Naive thymus-derived CD4-positive, alpha-beta T cell (primary cell): ENCODE data around the gene LRRFIP1. TPM values are rescaled to one million over a fixed set of nuclear protein-coding genes. Genes with fewer than 3 reads are reported as not detected.
"Not testable (repeated sequence)": the region's sequence is repeated elsewhere in the genome, so short reads cannot be mapped to it uniquely, and the experiment has no call there.

Experiments
- ATAC-seq: fragments of 150-1000 bp; cut with Tn5 transposase; 2 replicates; pipeline ENCODE4 v1.10.0; 2021; ENCODE audit warnings: mild to moderate bottlenecking, moderate library complexity
- CTCF ChIA-PET: fragments of 350-600 bp; sonication (Branson Sonifier 250); formaldehyde crosslinking; loops from one replicate; lab custom pipeline; 2021; ENCODE audit warnings: antibody characterized with exemption; lab: Charles Lee
- POLR2A ChIA-PET: fragments of 350-600 bp; sonication (Branson Sonifier 250); formaldehyde crosslinking; loops from one replicate; lab custom pipeline; 2021; ENCODE audit warnings: antibody characterized with exemption, inconsistent platforms; lab: Charles Lee
- DNase-seq, 9 donors: peaks; one replicate each; pipeline versions ENCODE4 v3.0.0 to v3.0.0-alpha.2; 2020 to 2022; ENCODE audit warnings: mixed read lengths in 1 of 9
- H3K27ac ChIP-seq: one replicate; pipeline ENCODE4 v1.7.0; 2013; ENCODE audit warnings: mild to moderate bottlenecking, low read depth, low read length, moderate library complexity
- H3K27me3 ChIP-seq, 2 donors: one replicate each; pipeline ENCODE4 v1.7.0; 2013; ENCODE audit warnings: low read length in 2 of 2, mild to moderate bottlenecking in 2 of 2, moderate library complexity in 2 of 2; ENCODE audit not compliant: control insufficient read depth in 2 of 2, insufficient read depth in 2 of 2
- H3K36me3 ChIP-seq, 3 experiments: 1 replicate in 2 of 3; 2 replicates in 1 of 3; pipeline ENCODE4 v1.7.0; 2013; ENCODE audit warnings: low read length in 3 of 3, mild to moderate bottlenecking in 3 of 3, moderate library complexity in 1 of 3; ENCODE audit not compliant: insufficient read depth in 3 of 3, control insufficient read depth in 2 of 3
- H3K4me1 ChIP-seq, 2 donors: one replicate each; pipeline ENCODE4 v1.7.0; 2013; ENCODE audit warnings: low read length in 2 of 2, mild to moderate bottlenecking in 2 of 2, moderate library complexity in 1 of 2; ENCODE audit not compliant: control insufficient read depth in 2 of 2, insufficient read depth in 2 of 2
- H3K4me3 ChIP-seq: 2 replicates; pipeline ENCODE4 v1.7.0; 2013; ENCODE audit warnings: mild to moderate bottlenecking, low read length
- H3K9me3 ChIP-seq, 3 experiments: 1 replicate in 2 of 3; 2 replicates in 1 of 3; pipeline ENCODE4 v1.7.0; 2013; ENCODE audit warnings: low read length in 3 of 3; ENCODE audit not compliant: control insufficient read depth in 2 of 3
- H3K27ac Mint-ChIP-seq, 9 donors: one replicate each; pipeline ENCODE4 v1.8.0; 2020 to 2022; ENCODE audit warnings: mixed read lengths in 9 of 9, mild to moderate bottlenecking in 8 of 9, moderate library complexity in 5 of 9, inconsistent platforms in 2 of 9
- H3K27me3 Mint-ChIP-seq, 5 donors: one replicate each; pipeline ENCODE4 v1.8.0; 2021 to 2022; ENCODE audit warnings: mixed read lengths in 5 of 5, mild to moderate bottlenecking in 1 of 5
- H3K36me3 Mint-ChIP-seq, 5 donors: one replicate each; pipeline ENCODE4 v1.8.0; 2020 to 2022; ENCODE audit warnings: mixed read lengths in 5 of 5, mild to moderate bottlenecking in 3 of 5, inconsistent platforms in 1 of 5
- H3K4me1 Mint-ChIP-seq, 7 donors: one replicate each; pipeline ENCODE4 v1.8.0; 2020 to 2022; ENCODE audit warnings: mixed read lengths in 7 of 7, mild to moderate bottlenecking in 3 of 7, inconsistent platforms in 1 of 7
- H3K4me3 Mint-ChIP-seq, 10 donors: one replicate each; pipeline ENCODE4 v1.8.0; 2020 to 2022; ENCODE audit warnings: mild to moderate bottlenecking in 10 of 10, mixed read lengths in 10 of 10, moderate library complexity in 6 of 10, inconsistent platforms in 2 of 10
- H3K9me3 Mint-ChIP-seq, 11 donors: one replicate each; pipeline ENCODE4 v1.8.0; 2020 to 2022; ENCODE audit warnings: mixed read lengths in 11 of 11, mild to moderate bottlenecking in 4 of 11, inconsistent platforms in 1 of 11, moderate library complexity in 1 of 11
- intact Hi-C, 2 donors: fragments of 100-400 bp; cut with micrococcal nuclease; formaldehyde crosslinking; loops; one replicate each; pipeline ENCODE4 v1.15.1; 2023
- polyA plus RNA-seq, 2 donors: library from polyadenylated mRNA; unstranded; fragments of 300-500 nt; fragmentation: Illumina TruSeq; gene quantifications; one replicate each; pipeline ENCODE4 v1.2.3, GENCODE V29; 2021
- total RNA-seq, 6 experiments: library from RNA in 5 of 6; stranded (reverse) in 5 of 6; gene quantifications; 1 replicate in 5 of 6; 2 replicates in 1 of 6; pipeline ENCODE4 v1.2.3 and lab custom pipeline; 2021 to 2026

LRRFIP1 gene
- total and polyA plus RNA-seq, 7 experiments from 2014 or later: 82.2 to 257 (median 105) TPM

DNA sequence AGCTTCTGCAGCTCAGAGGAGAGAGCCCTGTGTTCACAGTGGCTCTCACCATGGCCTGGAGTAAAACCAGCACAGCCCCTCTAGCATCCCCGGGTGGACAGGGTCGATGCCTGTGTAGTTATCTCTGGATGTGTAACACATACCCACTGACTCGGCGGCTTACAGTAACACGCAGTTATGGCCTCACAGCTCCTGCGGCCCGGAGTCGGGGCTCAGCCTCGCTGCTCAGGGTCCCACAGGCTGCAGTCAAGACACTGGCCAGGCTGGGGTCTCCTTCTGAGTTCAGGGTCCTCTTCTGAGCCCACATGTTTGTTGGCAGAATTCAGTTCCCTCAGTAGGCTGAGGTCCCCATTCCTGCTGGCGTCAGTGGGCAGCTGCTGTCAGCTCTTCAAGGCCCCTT, 34.4 kb upstream of the LRRFIP1 start:
- H3K27ac Mint-ChIP-seq: peak overlapping the region in 1 of 9 donors; percentile 67
- peaks cover 0 to 1% (median 0%) of the 10 kb centered on the region in 11 donors for H3K9me3 Mint-ChIP-seq
- no peak for DNase-seq
- H3K27me3 Mint-ChIP-seq: peaks cover 0 to 3% (median 0%) of the 10 kb centered on the region in 5 donors
- ATAC-seq: no peak
- intact Hi-C loops: no loop called here
- no peaks in the 10 kb centered on the region for H3K27me3 ChIP-seq
- no peak overlapping the region for H3K4me3 Mint-ChIP-seq
- no peak overlapping the region for H3K4me3 ChIP-seq
- CTCF ChIA-PET: no interaction called here
- H3K4me1 ChIP-seq: peaks cover 0 to 11% of the 10 kb centered on the region in 2 donors
- peaks cover 10 to 19% (median 17%) of the 10 kb centered on the region in 7 donors for H3K4me1 Mint-ChIP-seq
- no peaks in the 10 kb centered on the region for H3K36me3 ChIP-seq
- no peak overlapping the region for H3K27ac ChIP-seq
- POLR2A ChIA-PET: interaction anchor here (0.8 kb wide), 1 partner anchor 9 kb away, joined by 3 read pairs; no protein-coding TSS in a partner anchor
- no peaks in the 10 kb centered on the region for H3K36me3 Mint-ChIP-seq
- H3K9me3 ChIP-seq: no peaks in the 10 kb centered on the region

GRCh38 chr2:237593596-237594320, 33.6 kb upstream of the LRRFIP1 start:
- no peaks in the 10 kb centered on the region for H3K36me3 ChIP-seq
- Mint-ChIP-seq H3K27ac (peak overlapping the region in 3 of 9 donors; percentile 16 to 67 (median 42)), H3K36me3 (no peaks in the 10 kb centered on the region), H3K9me3 (peaks cover 0 to 3% (median 0%) of the 10 kb centered on the region in 11 donors), H3K4me1 (peaks cover 14 to 24% (median 17%) of the 10 kb centered on the region in 7 donors), H3K27me3 (peaks cover 0 to 1% (median 0%) of the 10 kb centered on the region in 5 donors), H3K4me3 (no peak overlapping the region)
- DNase-seq (no peak), ATAC-seq (no peak)
- ChIA-PET POLR2A (no interaction called here), CTCF (no interaction called here)
- peaks cover 0 to 11% of the 10 kb centered on the region in 2 donors for H3K4me1 ChIP-seq
- H3K27me3 ChIP-seq: no peaks in the 10 kb centered on the region
- no peak overlapping the region for H3K27ac ChIP-seq
- intact Hi-C loops: no loop called here
- H3K4me3 ChIP-seq: no peak overlapping the region
- no peaks in the 10 kb centered on the region for H3K9me3 ChIP-seq

- CTCF ChIA-PET: no interaction called here
- Mint-ChIP-seq H3K4me1 (peaks cover 14 to 25% (median 21%) of the 10 kb centered on the region in 7 donors), H3K36me3 (no peaks in the 10 kb centered on the region), H3K4me3 (no peak overlapping the region), H3K27me3 (no peaks in the 10 kb centered on the region), H3K27ac (peak overlapping the region in 3 of 9 donors; percentile 16 to 43 (median 37)), H3K9me3 (peaks cover 0 to 3% (median 0%) of the 10 kb centered on the region in 11 donors)
- Histone ChIP-seq H3K36me3 (no peaks in the 10 kb centered on the region), H3K27me3 (no peaks in the 10 kb centered on the region), H3K9me3 (no peaks in the 10 kb centered on the region), H3K27ac (no peak overlapping the region), H3K4me3 (no peak overlapping the region), H3K4me1 (peaks cover 0 to 11% of the 10 kb centered on the region in 2 donors)
- DNase-seq: no peak
- intact Hi-C loops: no loop called here
- POLR2A ChIA-PET: no interaction called here
- no peak for ATAC-seq
These were observed 32.9 kb upstream of the LRRFIP1 start for GRCh38 chr2:237594514-237594871.

DNA sequence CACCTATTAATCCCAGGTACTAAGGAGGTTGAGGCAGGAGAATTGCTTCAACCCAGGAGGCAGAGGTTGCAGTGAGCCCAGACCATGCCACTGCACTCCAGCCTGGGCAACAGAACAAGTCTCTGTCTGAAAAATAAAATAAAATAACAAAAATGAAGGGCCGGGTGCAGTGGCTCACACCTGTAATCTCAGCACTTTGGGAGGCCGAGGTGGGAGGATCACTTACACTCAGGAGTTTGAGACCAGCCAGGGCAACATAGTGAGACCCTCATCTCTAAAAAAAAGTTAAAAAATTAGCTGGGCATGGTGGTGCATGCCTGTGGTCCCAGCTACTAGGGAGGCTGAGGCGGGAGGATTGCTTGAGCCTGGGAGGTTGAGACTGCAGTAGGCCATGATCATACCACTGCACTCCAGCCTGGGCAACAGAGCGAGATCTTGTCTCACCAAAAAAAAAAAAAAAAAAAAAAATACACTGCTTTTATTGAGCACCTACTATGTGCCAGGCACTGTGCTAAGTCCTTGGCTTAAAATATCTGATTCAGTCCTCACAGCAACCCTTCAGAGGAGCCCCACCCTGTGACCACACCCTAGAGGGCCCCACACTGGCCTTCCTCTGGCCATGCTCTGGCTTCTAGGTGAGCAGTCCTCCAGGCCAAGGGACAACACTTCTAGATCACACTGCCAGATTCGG, 31.4 kb upstream of the LRRFIP1 start:
- H3K4me3 Mint-ChIP-seq, DNase-seq, H3K9me3 Mint-ChIP-seq, H3K36me3 ChIP-seq, H3K27me3 Mint-ChIP-seq, intact Hi-C loops, H3K9me3 ChIP-seq, H3K4me3 ChIP-seq, POLR2A ChIA-PET, H3K4me1 ChIP-seq, H3K36me3 Mint-ChIP-seq, H3K27me3 ChIP-seq, H3K27ac ChIP-seq, CTCF ChIA-PET: not testable (repeated sequence)
- H3K27ac Mint-ChIP-seq: peak overlapping the region in 4 of 9 donors; percentile 28 to 83 (median 68)
- H3K4me1 Mint-ChIP-seq: peaks cover 8 to 23% (median 14%) of the 10 kb centered on the region in 7 donors
- peak; percentile 31 for ATAC-seq

DNA sequence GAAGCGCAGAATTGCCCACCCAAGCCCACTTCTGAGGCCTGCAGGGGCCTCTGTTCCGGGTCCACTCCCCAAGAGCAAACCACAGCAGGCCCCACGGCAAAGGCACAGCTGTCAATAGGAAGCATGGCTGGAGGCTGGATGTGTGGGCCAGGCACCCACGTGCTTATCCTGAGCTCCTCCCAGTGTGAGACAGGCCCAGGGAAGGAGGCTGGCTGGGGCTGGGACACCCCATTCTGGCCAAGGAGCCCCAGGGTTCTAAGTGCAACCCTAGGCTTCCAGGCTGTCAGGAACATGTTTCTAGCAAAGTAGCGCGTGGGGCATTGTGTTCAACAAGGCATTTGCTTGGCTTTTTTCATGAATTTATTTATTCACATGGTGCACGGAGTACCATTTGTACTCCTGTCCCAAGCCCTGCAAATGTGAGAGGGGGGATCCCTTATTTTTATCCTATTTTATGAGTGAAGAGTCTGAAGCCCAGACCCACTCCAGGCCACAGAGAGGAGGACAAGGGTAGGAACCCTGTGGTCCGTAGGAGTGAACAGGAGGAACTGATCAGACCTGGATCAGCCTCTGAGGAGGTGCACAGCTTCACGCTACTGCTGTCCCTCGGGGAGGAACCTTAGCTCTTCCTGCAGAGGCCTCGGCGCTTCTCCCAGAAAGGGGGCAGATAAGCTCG, 30.7 kb upstream of the LRRFIP1 start:
- H3K9me3 ChIP-seq: no peaks in the 10 kb centered on the region
- Mint-ChIP-seq H3K4me1 (peaks cover 1 to 17% (median 10%) of the 10 kb centered on the region in 7 donors), H3K27me3 (no peaks in the 10 kb centered on the region), H3K4me3 (no peak overlapping the region), H3K9me3 (peaks cover 0 to 3% (median 0%) of the 10 kb centered on the region in 11 donors), H3K36me3 (no peaks in the 10 kb centered on the region), H3K27ac (peak overlapping the region in 2 of 9 donors; percentile 70 to 83)
- H3K4me1 ChIP-seq: peaks cover 0 to 2% of the 10 kb centered on the region in 2 donors
- ATAC-seq (no peak), DNase-seq (no peak)
- no peaks in the 10 kb centered on the region for H3K27me3 ChIP-seq
- no peaks in the 10 kb centered on the region for H3K36me3 ChIP-seq
- no peak overlapping the region for H3K4me3 ChIP-seq
- no peak overlapping the region for H3K27ac ChIP-seq
- intact Hi-C loops: no loop called here
- CTCF ChIA-PET: no interaction called here
- POLR2A ChIA-PET: interaction anchor here (0.7 kb wide), 1 partner anchor 1551 kb away, joined by 3 read pairs; no protein-coding TSS in a partner anchor

DNA sequence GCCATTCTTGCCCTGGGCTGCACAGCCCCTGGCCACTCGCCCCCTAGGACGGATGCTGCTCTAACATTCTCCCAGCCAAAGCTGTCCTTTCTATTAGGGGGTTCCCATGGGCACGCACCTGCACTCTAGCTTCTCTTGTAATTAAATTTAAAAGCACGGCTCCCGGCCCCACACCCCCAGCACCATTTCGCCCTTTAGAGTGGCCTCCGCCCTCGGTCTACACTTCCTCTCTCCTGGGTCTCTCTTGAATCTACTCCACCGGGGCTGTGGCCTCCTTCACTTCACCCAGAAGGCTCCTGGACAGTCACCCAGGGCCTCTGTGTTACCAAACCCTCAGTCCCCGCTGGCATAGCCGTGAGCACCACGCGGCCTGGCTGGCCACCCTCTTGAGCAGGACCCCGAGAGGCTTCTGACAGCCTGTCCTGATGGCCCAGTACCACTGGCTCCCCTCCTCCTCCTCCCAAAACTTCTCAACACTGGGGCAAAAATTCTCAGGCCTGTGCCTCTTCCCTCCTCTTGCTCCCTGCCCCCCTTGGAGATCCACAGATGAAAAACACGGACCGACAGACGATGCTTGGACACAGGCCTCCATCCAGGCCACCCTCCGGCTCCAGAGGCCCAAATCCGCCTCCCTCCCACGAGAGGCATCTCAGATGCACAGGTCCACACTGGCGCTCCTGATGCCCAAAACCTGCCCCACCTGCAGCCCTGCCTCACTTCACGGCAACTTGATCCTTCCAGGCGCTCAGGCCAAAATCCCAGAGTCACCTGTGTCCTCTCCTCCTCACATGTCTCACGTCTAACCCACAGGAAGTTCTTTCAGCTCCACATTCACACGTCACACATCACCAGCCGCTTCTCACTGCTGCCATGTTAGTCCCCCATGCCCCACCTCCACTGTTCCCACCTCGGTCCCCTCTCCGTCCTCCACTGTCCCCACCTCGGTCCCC, 29.9 kb upstream of the LRRFIP1 start:
- no peak overlapping the region for H3K4me3 ChIP-seq
- intact Hi-C loops: no loop called here
- Mint-ChIP-seq H3K36me3 (no peaks in the 10 kb centered on the region), H3K27me3 (no peaks in the 10 kb centered on the region), H3K4me3 (no peak overlapping the region), H3K27ac (peak overlapping the region in 6 of 9 donors; percentile 43 to 88 (median 71)), H3K9me3 (peaks cover 0 to 3% (median 0%) of the 10 kb centered on the region in 11 donors), H3K4me1 (peaks cover 6 to 18% (median 14%) of the 10 kb centered on the region in 7 donors)
- H3K27me3 ChIP-seq: no peaks in the 10 kb centered on the region
- no peaks in the 10 kb centered on the region for H3K9me3 ChIP-seq
- CTCF ChIA-PET: no interaction called here
- no peak overlapping the region for H3K27ac ChIP-seq
- ATAC-seq: peak; percentile 4
- peaks cover 0 to 2% of the 10 kb centered on the region in 2 donors for H3K4me1 ChIP-seq
- POLR2A ChIA-PET: interaction anchor here (0.7 kb wide), 1 partner anchor 1551 kb away, joined by 3 read pairs; no protein-coding TSS in a partner anchor
- H3K36me3 ChIP-seq: no peaks in the 10 kb centered on the region
- DNase-seq: no peak
